Measurements from ENCODE around the gene SFXN5. TPM values are rescaled to one million over a fixed set of nuclear protein-coding genes. Genes with fewer than 3 reads are reported as not detected.
A peak's percentile ranks its signal among the peaks of the same experiment; 100 is the strongest.

Gene SFXN5
- total RNA-seq, 1 donor from 2014 or later = 15.4 TPM

- Histone ChIP-seq H3K36me3 (peaks cover 6% of the 10 kb centered on the region), H3K27me3 (ENCODE audit: low read depth) (no peaks in the 10 kb centered on the region), H3K4me1 (no peaks in the 10 kb centered on the region), H3K9me3 (no peaks in the 10 kb centered on the region), H3K4me3 (no peak overlapping the region), H3K27ac (no peak overlapping the region)
- TF ChIP-seq CTCF (IDR thresholded peaks at IDR 0.05) = no peak
- intact Hi-C loops (cut with DNase I) = no loop called here
- DNase-seq (no peak), ATAC-seq (no peak)
Observed at GRCh38 chr2:72991439-72991725, 80.1 kb downstream of the SFXN5 start.

GRCh38 chr2:72990695-72991438 lies 80.6 kb downstream of the SFXN5 start:
- no peak for TF ChIP-seq CTCF (IDR thresholded peaks at IDR 0.05)
- H3K9me3 ChIP-seq = no peaks in the 10 kb centered on the region
- intact Hi-C loops (cut with DNase I) = no loop called here
- peaks cover 6% of the 10 kb centered on the region for H3K36me3 ChIP-seq
- no peak overlapping the region for H3K4me3 ChIP-seq
- ATAC-seq (no peak), DNase-seq (no peak)
- no peaks in the 10 kb centered on the region for H3K27me3 ChIP-seq (ENCODE audit: low read depth)
- no peaks in the 10 kb centered on the region for H3K4me1 ChIP-seq
- H3K27ac ChIP-seq = no peak overlapping the region

- no peak for TF ChIP-seq CTCF (IDR thresholded peaks at IDR 0.05)
- Histone ChIP-seq H3K36me3 (peaks cover 8% of the 10 kb centered on the region), H3K27ac (no peak overlapping the region), H3K27me3 (ENCODE audit: low read depth) (no peaks in the 10 kb centered on the region), H3K4me1 (no peaks in the 10 kb centered on the region), H3K9me3 (no peaks in the 10 kb centered on the region), H3K4me3 (no peak overlapping the region)
- intact Hi-C loops (cut with DNase I) = no loop called here
- ATAC-seq = no peak
- DNase-seq = no peak
Observed at GRCh38 chr2:72989770-72990556, 81.5 kb downstream of the SFXN5 start.

- no peaks in the 10 kb centered on the region for H3K9me3 ChIP-seq
- DNase-seq = no peak
- no peaks in the 10 kb centered on the region for H3K4me1 ChIP-seq
- ATAC-seq = no peak
- no peak overlapping the region for H3K27ac ChIP-seq
- intact Hi-C loops (cut with DNase I) = no loop called here
- H3K27me3 ChIP-seq (ENCODE audit: low read depth) = no peaks in the 10 kb centered on the region
- TF ChIP-seq CTCF (IDR thresholded peaks at IDR 0.05) = no peak
- H3K4me3 ChIP-seq = no peak overlapping the region
- H3K36me3 ChIP-seq = peaks cover 12% of the 10 kb centered on the region
Observed at GRCh38 chr2:72988726-72989273, 82.7 kb downstream of the SFXN5 start.

- Histone ChIP-seq H3K27ac (no peak overlapping the region), H3K4me1 (no peaks in the 10 kb centered on the region), H3K4me3 (no peak overlapping the region), H3K36me3 (peaks cover 12% of the 10 kb centered on the region), H3K9me3 (no peaks in the 10 kb centered on the region), H3K27me3 (ENCODE audit: low read depth) (no peaks in the 10 kb centered on the region)
- no peak for TF ChIP-seq CTCF (IDR thresholded peaks at IDR 0.05)
- intact Hi-C loops (cut with DNase I) = no loop called here
- DNase-seq (peak; percentile 28), ATAC-seq (no peak)
Observed at GRCh38 chr2:72988041-72988440, 83.5 kb downstream of the SFXN5 start.

Measured in lower lobe of right lung (tissue), 2 donors.